ENCODE data around the gene REPS2.

- no peak for TF ChIP-seq CTCF (conservative IDR thresholded peaks at IDR 0.05; ENCODE audit: low read length)
- no peak for TF ChIP-seq EZH2phosphoT487 (IDR thresholded peaks at IDR 0.05; ENCODE audit: borderline replicate concordance, low read depth, low read length)
Measured at GRCh38 chrX:17024886-17025285, 78.4 kb downstream of the REPS2 start.
